ENCODE measurements around the gene DSCAML1. TPM values are rescaled to one million over a fixed set of nuclear protein-coding genes. Genes with fewer than 3 reads are reported as not detected.

Gene DSCAML1
- total RNA-seq, 1 donor from 2014 or later = 8.0 TPM

- no peak for DNase-seq (ENCODE audit: low spot score)
These were observed 72.9 kb downstream of the DSCAML1 start for GRCh38 chr11:117724104-117724503.

DNA sequence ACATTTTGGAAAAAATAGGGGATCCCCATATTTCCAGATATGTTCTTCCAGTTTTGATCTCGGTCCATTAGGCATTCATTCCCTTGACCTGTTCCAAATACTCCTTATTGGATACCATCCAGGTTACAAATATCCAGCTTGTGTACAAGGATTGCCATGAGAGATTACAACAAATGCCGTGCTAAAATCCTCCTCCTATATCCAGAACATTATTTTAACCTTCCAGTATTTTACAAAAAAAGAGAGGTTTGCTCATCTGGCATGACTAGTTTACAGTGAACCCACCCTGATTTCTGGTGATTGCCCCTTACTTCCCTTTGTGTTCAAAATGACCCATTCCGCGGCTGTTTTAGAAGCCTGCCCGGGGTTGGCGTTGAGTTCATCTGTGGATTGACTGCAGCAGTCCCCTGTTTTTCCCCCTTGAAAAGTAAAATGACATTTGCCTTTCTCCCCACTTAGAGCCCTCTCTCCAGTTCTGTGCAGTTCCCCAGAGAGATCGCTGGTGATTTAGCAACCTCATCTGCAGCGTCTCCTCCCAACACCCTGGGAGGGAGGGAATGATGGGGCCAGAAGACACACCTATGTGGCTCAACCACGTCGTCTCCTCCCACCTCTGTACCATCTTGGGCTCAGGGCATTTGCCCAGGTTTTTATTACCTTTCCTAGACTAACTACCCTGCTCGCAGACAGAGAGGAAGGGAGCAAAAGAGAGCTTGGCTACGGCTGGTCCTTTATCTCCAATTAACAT is 73.6 kb downstream of the DSCAML1 start:
- no peak for DNase-seq (ENCODE audit: low spot score)

- peak; percentile 43 for DNase-seq (ENCODE audit: low spot score)
These were observed 74.9 kb downstream of the DSCAML1 start for GRCh38 chr11:117722082-117722481.

GRCh38 chr11:117720061-117720511 is 76.9 kb downstream of the DSCAML1 start:
- no peak for DNase-seq (ENCODE audit: low spot score)

GRCh38 chr11:117719480-117719879 is 77.5 kb downstream of the DSCAML1 start:
- no peak for DNase-seq (ENCODE audit: low spot score)

GRCh38 chr11:117717485-117718314 is 79.3 kb downstream of the DSCAML1 start:
- peak; percentile 69 for DNase-seq (ENCODE audit: low spot score)

GRCh38 chr11:117716521-117717440 is 80.2 kb downstream of the DSCAML1 start:
- DNase-seq (ENCODE audit: low spot score) = no peak

DNA sequence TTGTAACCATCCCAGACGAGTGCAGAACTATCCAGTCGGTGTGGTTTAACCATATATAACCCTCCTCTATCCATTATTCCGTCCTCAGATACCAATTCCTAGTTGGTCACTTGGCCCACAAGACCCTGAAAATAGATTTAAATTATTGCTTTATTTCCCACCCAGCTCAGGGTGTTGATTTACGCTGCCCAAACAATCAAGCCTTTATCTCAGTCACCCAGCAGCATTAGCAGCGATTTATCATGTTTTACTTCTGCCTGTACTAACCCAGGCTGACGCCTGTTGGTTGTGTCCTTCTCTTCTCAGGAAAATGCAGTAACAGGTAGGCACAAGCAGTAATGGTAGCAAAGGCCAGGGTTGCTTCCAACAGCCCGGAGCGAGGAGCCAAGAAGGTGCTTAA is 81.2 kb downstream of the DSCAML1 start:
- no peak for DNase-seq (ENCODE audit: low spot score)

- DNase-seq (ENCODE audit: low spot score) = no peak
These were observed 83.5 kb downstream of the DSCAML1 start for GRCh38 chr11:117713538-117713991.

GRCh38 chr11:117712530-117712929 is 84.5 kb downstream of the DSCAML1 start:
- DNase-seq (ENCODE audit: low spot score) = no peak

DNA sequence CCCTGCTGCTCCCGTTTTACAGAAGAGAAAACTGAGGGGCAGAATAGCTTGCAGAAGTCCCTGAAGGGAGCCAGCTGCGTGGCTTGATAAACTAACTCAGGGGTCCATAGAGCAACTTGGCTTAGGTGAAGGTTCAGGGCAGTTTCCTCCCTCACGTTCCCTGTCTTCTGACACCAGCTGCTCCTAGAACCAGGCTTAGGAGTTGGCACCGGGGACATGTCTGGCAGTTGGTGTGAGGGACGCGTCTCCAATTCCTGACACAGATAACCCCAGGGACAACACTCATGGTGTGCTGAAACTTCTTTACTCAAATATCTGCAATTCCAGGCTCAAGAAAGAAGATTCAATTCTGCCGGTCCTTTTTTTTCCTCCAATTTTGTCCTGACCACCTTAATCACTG is 85.7 kb downstream of the DSCAML1 start:
- DNase-seq (ENCODE audit: low spot score) = no peak

GRCh38 chr11:117710211-117710610 is 86.8 kb downstream of the DSCAML1 start:
- no peak for DNase-seq (ENCODE audit: low spot score)

GRCh38 chr11:117706322-117706814 is 90.6 kb downstream of the DSCAML1 start:
- DNase-seq (ENCODE audit: low spot score) = no peak

DNA sequence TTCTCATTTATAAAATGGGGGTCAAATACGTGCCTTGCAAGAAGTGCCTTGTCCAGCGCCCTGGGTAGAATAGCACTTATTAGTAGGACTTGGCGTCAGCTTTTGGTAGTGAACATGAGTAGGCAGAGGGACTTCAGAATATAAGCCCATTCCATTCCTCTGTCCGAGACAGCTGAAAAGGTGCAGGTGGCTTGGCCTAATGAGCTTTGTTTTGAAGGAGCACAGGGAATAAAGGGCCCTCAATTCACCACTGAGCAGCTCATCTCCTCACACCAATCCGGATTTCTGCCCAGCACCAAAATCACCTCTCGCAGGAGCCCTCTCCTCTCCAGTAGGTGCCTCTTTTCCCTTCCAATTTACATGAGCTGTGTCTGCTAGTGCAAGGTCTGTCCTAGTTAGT is 91.2 kb downstream of the DSCAML1 start:
- DNase-seq (ENCODE audit: low spot score) = no peak

DNA sequence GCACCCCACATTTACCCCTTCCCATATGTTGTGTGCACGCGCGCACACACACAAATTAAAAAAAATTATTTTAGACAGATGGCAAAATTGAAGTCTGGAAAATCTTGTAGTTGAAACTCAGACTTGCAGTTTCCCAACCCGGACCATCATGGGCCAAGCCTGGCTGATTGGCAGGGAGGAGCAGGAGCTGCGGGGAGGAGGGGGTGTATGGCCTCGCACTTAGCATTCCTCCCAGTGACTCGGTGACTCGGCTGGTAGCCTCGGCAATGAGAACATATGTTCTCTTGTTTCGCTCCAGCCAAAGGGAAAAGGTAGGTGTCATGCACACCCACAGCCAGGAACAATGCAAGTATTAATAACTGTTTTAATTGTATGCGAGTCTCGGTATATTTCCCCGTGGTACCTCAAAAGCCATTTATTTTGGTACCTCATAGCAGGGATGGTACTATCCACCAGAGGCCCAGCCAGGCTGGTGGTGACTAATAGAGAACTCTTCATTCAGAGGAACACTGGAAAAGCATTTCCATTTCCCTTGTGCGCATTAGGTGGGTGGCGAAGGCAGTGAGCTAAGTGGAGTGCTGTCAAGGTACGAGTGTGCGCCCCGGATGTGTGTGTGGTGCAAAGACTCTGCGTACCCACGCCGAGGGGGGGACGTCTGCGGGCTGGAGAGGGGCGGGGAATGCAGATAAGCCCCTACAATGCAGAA is 92.5 kb downstream of the DSCAML1 start:
- DNase-seq (ENCODE audit: low spot score) = no peak

DNA sequence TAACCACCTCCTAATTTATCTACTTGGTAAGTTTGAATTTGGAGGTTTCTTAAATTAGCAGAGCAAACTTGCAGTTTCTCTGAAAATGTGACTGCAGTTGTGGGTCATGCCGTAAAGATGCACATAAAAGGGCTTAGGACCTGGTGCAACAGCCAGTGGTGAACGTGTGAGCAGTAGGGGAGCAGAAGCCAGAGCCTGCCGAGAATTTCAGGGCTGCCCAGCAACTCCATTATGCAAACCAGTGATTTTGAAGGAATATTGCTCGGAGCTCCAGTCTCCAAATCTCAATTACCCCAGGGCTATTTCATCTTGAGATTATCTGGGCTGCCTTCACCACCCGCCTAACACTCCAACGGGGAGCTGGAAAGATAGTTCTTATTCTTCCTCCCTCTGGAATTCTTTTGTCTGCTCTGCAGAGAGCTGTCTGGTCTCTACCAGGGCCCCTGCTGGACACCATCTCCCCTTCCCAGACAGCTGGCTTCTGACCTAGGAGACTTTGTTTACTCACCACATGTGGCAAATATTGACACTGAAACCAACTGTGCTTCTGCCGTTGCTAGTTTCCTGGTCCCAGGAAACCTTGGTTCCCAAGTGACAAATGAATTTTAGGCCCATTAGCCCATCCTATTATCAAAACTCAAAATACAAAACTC is 93.9 kb downstream of the DSCAML1 start:
- DNase-seq (ENCODE audit: low spot score) = no peak

GRCh38 chr11:117701781-117702180 is 95.2 kb downstream of the DSCAML1 start:
- no peak for DNase-seq (ENCODE audit: low spot score)

DNA sequence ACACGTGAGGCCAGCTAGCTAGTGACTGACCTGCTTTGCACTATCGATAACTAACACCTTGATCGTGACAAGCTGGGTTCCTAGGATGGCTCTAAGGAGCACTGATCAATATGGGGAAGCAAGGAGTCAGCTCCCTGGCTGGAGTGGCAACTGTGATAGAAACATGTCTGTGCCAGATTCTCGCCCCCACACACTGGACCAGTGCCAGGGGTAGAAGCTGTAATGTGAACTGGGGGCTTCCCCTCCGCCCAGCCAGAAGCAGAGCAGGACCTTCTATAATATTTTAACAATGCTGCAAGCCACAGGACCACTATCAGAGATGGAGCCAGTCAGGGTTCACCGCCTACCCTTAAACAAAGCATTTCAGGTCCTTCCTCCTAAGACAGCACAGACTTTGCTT is 96.5 kb downstream of the DSCAML1 start:
- DNase-seq (ENCODE audit: low spot score) = no peak

GRCh38 chr11:117697319-117697718 is 99.7 kb downstream of the DSCAML1 start:
- no peak for DNase-seq (ENCODE audit: low spot score)

- no peak for DNase-seq (ENCODE audit: low spot score)
These were observed 100.5 kb downstream of the DSCAML1 start for GRCh38 chr11:117696540-117696939.
